ENCODE results near the gene DDC. TPM values are rescaled to one million over a fixed set of nuclear protein-coding genes. Genes with fewer than 3 reads are reported as not detected.

The DDC gene
- total and polyA plus RNA-seq, 10 donors, result 0.03 to 0.55 (median 0.29) TPM; not detected in 4

DNA sequence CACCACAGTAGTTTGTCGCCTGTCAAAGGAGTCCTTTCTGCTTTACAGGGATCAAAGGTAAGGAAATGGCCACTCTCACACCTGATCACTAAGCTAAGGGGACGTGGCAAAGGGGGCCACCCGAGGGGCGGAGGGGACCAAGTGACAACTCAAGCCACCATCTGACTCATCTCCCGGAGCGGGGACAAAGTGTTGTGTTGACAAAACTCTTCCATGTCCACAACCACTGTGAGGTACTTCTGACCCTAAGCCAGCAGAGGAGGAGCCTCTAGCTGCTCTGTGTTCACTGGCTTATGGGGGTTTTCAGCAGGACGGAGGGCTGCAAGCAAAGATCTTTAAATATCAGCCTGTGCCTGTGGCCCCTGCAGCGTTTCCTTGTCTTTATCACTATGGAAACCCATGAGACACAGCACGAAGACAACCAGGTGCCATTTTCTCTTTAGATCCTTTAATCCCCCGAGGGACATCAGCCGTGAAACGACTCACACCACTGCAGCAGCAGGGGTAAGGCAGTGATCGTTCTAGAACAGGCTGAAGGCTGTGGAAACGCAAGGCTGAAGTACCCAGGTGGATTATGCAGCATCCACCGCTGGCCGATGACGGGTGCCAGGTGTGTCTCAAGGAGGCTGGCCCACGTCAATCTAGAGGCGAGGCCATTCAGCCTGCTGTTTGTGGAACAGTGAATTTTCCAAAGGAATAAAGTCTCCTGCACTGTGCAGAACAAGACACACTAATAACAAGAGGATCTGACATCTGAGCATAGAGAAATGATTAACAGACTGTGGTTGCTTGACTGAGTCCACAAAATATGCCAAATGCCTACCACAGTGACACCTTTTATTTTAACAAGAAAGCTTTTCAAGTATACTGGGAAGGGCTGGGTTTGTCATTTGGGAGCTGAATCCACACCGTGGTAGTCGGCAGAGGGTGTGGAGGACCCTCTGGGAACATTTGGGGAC, 26.6 kb upstream of the DDC start:
- Histone ChIP-seq H3K9me3 (no peaks in the 10 kb centered on the region), H3K27me3 (replicated peaks in 1 of 7) (no peaks in the 10 kb centered on the region), H3K4me3 (no peak overlapping the region), H3K4me1 (peaks cover 0 to 7% (median 3%) of the 10 kb centered on the region in 6 donors), H3K36me3 (peaks cover 0 to 60% (median 12%) of the 10 kb centered on the region in 6 donors), H3K27ac (no peak overlapping the region)
- intact Hi-C loops (cut with DNase I; ENCODE audit: low total_unique reads), result no loop called here
- DNase-seq, result no peak
- WGBS, 5 donors, result 77 to 88% (median 84%) methylated on average over 21 of the region's 21 CpGs
- TF ChIP-seq POLR2A (IDR thresholded peaks at IDR 0.05) (no peak), POLR2AphosphoS5 (IDR thresholded peaks at IDR 0.05) (no peak)
- TF ChIP-seq, protein P1, sequence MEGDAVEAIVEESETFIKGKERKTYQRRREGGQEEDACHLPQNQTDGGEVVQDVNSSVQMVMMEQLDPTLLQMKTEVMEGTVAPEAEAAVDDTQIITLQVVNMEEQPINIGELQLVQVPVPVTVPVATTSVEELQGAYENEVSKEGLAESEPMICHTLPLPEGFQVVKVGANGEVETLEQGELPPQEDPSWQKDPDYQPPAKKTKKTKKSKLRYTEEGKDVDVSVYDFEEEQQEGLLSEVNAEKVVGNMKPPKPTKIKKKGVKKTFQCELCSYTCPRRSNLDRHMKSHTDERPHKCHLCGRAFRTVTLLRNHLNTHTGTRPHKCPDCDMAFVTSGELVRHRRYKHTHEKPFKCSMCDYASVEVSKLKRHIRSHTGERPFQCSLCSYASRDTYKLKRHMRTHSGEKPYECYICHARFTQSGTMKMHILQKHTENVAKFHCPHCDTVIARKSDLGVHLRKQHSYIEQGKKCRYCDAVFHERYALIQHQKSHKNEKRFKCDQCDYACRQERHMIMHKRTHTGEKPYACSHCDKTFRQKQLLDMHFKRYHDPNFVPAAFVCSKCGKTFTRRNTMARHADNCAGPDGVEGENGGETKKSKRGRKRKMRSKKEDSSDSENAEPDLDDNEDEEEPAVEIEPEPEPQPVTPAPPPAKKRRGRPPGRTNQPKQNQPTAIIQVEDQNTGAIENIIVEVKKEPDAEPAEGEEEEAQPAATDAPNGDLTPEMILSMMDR (IDR thresholded peaks at IDR 0.05 in 8 of 11, conservative IDR thresholded peaks at IDR 0.05 in 3 of 11), result peak in 1 of 11 experiments; percentile 2

DNA sequence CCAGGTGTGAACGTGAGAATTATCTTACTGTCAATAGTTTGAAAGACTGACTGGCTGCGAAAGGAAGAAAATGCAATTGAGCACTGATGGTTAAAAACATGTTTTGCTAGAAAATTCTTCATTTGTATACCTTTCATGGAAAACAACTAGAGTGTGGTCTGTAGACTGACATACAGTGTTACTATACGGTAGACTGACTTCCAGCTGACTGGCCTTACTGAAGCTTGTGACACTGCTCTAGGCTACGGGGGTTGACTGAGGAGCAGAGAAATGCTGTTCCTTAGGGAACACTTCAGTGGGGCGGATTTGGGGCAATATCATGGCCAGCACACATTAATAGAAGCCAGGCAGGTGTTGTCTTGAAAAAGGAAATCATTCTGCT, 25.9 kb upstream of the DDC start:
- intact Hi-C loops (cut with DNase I; ENCODE audit: low total_unique reads), result no loop called here
- no peak overlapping the region for H3K27ac ChIP-seq
- no peak for DNase-seq
- WGBS, 5 donors, result 81 to 91% (median 89%) methylated on average over 5 of the region's 5 CpGs
- H3K27me3 ChIP-seq (replicated peaks in 1 of 7), result no peaks in the 10 kb centered on the region
- TF ChIP-seq, protein P1 (IDR thresholded peaks at IDR 0.05 in 8 of 11, conservative IDR thresholded peaks at IDR 0.05 in 3 of 11), result no peak
- no peak for TF ChIP-seq POLR2A (IDR thresholded peaks at IDR 0.05)
- TF ChIP-seq POLR2AphosphoS5 (IDR thresholded peaks at IDR 0.05), result no peak
- no peaks in the 10 kb centered on the region for H3K9me3 ChIP-seq
- H3K4me1 ChIP-seq, result peaks cover 0 to 7% (median 3%) of the 10 kb centered on the region in 6 donors
- H3K4me3 ChIP-seq, result no peak overlapping the region
- peaks cover 0 to 56% (median 12%) of the 10 kb centered on the region in 6 donors for H3K36me3 ChIP-seq

DNA sequence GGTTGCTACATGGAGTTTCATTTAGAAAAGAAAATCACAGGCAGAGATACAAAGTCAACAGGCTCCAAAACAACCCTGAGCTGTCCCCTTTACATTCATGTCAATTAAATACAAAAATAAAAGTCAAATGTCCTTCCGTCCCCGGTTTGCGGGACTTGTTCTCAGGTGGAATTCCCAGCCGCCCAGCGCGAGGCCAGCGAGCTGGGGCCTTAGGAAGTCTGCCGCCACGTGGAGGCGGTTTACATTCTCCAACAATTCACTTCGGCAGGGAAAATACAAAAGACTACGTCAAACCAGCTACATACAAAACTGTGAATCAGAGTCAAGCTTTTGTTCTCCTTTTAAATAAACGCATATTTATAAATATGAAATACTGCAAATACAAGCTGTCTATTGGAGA, 25.3 kb upstream of the DDC start:
- 95 to 97% (median 96%) methylated on average over 13 of the region's 13 CpGs for WGBS, 5 donors
- Histone ChIP-seq H3K36me3 (peaks cover 0 to 50% (median 12%) of the 10 kb centered on the region in 6 donors), H3K27ac (no peak overlapping the region), H3K27me3 (replicated peaks in 1 of 7) (no peaks in the 10 kb centered on the region), H3K9me3 (no peaks in the 10 kb centered on the region), H3K4me1 (peaks cover 0 to 7% (median 3%) of the 10 kb centered on the region in 6 donors), H3K4me3 (no peak overlapping the region)
- intact Hi-C loops (cut with DNase I; ENCODE audit: low total_unique reads), result no loop called here
- TF ChIP-seq POLR2AphosphoS5 (IDR thresholded peaks at IDR 0.05), result no peak
- DNase-seq, result no peak

DNA sequence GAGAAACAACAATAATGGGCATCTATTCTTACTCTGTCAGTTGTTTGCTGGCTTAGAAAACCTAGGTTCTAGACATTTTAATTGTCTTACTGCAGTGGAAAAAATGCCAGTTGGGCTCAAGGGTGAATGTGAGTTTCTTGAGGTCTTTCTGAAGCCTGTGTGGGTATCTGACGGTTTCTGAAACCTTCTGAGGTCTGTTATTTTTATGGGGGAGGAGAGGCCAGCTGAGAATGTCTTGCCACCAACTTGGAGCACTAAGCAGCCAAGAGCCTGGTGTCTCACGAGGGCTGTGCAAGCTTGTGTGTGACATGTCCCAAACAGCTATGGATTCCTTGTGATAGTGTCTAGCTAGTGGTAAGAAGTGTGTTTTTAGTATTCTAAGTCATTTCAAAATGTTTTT, 24.2 kb upstream of the DDC start:
- H3K36me3 ChIP-seq, result peaks cover 0 to 39% (median 12%) of the 10 kb centered on the region in 6 donors
- 59 to 87% (median 74%) methylated on average over 2 of the region's 2 CpGs for WGBS, 5 donors
- TF ChIP-seq, protein P1 (IDR thresholded peaks at IDR 0.05 in 8 of 11, conservative IDR thresholded peaks at IDR 0.05 in 3 of 11), result no peak
- no peak for TF ChIP-seq POLR2A (IDR thresholded peaks at IDR 0.05)
- no peak for TF ChIP-seq POLR2AphosphoS5 (IDR thresholded peaks at IDR 0.05)
- no peak overlapping the region for H3K27ac ChIP-seq
- no peaks in the 10 kb centered on the region for H3K27me3 ChIP-seq (replicated peaks in 1 of 7)
- no peak overlapping the region for H3K4me3 ChIP-seq
- no peak for DNase-seq
- peaks cover 0 to 5% (median under 1%) of the 10 kb centered on the region in 8 donors for H3K9me3 ChIP-seq
- H3K4me1 ChIP-seq, result no peaks in the 10 kb centered on the region
- intact Hi-C loops (cut with DNase I; ENCODE audit: low total_unique reads), result no loop called here
